ENCODE data around the gene SERPINB11.
"Not testable (repeated sequence)": the region's sequence is repeated elsewhere in the genome, so short reads cannot be mapped to it uniquely, and the experiment has no call there.

Gene SERPINB11, protein sequence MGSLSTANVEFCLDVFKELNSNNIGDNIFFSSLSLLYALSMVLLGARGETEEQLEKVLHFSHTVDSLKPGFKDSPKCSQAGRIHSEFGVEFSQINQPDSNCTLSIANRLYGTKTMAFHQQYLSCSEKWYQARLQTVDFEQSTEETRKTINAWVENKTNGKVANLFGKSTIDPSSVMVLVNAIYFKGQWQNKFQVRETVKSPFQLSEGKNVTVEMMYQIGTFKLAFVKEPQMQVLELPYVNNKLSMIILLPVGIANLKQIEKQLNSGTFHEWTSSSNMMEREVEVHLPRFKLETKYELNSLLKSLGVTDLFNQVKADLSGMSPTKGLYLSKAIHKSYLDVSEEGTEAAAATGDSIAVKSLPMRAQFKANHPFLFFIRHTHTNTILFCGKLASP

DNA sequence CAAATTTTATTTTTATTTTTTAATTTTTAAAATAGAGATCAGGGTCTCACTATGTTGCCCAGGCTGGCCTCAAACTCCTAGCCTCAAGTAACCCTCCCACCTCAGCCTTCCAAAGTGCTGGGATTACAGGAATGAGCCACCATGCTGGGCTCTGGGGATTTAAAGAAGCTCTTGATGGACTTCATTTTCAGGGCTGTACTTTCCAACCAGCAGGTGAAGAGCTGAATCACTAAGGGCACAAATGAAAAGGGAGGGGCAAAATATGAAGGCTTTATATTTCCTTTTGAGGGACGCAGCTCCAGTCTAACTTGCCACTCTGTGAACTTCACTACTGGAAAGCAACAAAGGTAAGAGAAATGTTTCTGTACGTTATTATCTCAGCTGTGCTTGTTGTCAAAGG lies at the start of gene SERPINB11:
Gene SERPINB11, plus strand, starts transcription at position 301 of the 400 bp plus-strand sequence. CDS start 7,234 bp downstream, outside the sequence.
- no peak for DNase-seq (ENCODE audit: low read depth)
- no peak within 1 kb of the TSS for H3K4me3 ChIP-seq (ENCODE audit: low read depth, low read length)
- no peak for TF ChIP-seq CTCF (conservative IDR thresholded peaks at IDR 0.05; ENCODE audit: low read depth, low read length)

DNA sequence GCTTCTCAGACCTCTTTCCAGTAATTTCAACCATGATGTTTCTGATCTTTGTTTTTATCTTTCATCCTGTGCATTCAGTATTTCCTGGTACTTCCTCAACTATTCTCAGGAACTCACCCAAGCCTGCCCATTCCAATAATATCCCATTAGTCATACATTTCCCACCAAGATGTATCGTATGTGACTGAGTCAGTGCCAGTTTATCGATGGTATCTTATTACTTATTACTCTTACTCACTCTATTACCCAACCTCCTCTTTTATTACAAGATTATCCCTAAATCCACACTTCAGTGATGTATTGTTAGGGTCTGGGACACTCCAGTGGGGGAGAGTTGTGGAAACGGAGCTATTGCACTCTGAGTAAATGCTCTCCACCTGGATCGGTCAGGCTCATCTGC lies 43.8 kb upstream of the SERPINB11 start:
- DNase-seq (ENCODE audit: low read depth); H3K4me3 ChIP-seq (ENCODE audit: low read depth, low read length): not testable (repeated sequence)

DNA sequence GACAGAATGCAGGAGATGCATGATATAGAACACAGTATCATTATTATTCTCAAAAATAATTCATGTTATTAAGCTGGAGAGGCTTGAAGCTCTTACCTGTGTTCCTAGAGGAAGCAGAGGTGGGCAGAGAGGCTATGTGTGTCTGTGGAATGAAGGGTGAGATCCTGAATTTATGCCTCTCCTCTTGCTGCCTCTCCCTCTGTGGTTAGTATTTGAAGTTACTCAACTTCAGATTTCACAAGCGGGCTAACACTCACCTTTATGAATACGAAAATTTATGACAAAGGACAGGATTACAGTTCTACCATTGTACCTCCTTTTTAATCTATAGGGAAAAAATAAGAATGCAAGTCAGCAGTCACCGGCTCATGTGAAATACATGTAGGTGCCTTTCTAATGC lies 41.0 kb upstream of the SERPINB11 start, which contains the start of gene SERPINB3:
Gene SERPINB3, minus strand, starts transcription at position 144 of the 400 bp plus-strand sequence. CDS start 677 bp downstream, outside the sequence.
- DNase-seq (ENCODE audit: low read depth) = not testable (repeated sequence)

DNA sequence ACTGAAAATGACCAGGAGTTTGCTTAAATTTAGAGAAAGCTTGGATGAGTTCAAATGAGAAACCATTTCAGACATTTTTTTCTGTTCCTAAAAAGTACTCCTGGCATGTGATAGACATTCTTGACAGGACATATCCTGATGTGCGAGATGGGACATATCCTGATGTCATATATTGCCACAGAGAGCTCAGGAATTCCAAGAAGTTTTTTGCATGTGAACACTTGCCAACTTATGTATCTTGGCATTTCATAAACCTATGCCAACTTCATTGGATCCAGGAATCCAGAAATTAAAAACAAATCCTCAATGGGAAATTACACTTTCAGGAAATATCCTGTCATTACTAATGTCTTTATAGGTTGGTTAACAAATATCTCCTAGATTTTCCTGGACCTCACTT lies 38.2 kb upstream of the SERPINB11 start:
- DNase-seq (ENCODE audit: low read depth) = no peak
- H3K4me3 ChIP-seq (ENCODE audit: low read depth, low read length) = no peak overlapping the region
- TF ChIP-seq CTCF (conservative IDR thresholded peaks at IDR 0.05; ENCODE audit: low read depth, low read length) = no peak

More for the DNA sequence above, 41.0 kb upstream of the SERPINB11 start, which contains the start of gene SERPINB3:
- H3K4me3 ChIP-seq (ENCODE audit: low read depth, low read length) = not testable (repeated sequence)

DNA sequence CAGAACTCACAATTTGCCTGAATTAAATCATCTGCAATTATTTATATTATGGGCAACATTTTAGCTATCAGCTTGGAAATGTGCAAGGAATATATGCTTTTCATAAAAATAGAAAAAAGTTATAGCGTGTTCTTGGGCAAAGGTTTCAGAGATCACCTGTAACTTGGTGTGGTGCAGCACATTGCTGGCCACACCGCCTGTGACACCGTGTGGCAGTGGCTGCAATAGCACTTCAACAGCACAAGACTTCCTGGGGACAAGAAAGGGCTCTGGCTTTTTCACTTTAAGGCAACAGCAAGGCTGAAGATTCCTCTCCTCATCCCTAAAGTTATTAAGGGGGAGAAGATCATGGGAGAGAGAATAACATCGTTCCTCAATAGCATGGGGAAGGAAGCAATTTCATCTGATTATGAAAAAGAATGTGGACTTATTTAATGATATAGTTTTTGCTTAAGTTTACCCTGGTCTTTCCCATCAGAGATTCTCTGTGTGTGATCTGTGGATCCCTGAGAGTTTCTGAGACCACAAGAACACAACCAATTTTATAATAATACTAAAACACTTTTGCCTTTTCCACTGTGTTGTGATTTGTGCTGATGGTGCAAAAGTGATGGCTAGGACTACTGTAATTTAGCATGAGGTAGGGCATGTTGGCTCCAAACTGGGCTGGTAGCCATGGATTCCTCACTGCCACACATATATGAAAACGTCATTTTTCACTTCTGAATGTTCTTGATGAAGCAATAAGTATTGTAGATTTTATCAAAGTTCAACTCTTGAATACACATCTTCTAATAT lies 26.0 kb upstream of the SERPINB11 start:
- DNase-seq (ENCODE audit: low read depth) = no peak
- no peak for TF ChIP-seq CTCF (conservative IDR thresholded peaks at IDR 0.05; ENCODE audit: low read depth, low read length)
- no peak overlapping the region for H3K4me3 ChIP-seq (ENCODE audit: low read depth, low read length)

DNA sequence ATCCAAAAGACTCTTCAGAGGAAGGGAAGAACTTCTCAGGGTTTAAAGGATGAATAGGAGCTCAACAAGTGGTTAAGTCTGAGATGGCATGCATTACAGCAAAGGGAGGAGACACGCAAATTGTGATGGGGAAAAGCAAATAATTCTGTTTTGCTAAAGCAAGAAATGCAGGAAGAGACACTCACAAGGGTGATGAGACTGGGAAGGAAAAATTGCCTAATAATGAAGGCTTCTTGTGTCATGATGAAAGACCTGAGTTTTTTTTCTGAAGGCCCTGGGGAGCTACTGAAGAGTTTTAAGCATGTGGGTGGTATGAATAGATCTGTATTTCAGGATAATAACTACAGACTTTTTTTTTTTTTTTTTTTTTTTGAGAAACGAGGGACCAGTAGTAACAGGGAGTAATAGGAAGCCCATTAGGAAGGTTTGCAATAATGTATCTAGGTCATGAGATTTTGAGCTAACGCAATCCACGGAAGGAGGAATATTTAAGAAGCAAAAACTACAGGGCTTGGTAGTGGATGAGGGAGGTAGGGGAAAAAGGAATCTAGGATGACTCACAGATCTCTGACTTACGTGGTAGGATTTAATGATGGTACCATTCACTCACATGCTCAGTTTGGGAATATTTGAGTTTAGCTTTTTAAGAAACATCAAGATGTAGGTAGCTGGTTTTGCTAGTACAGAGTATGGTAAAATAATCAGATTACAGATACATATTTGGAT lies 25.1 kb upstream of the SERPINB11 start:
- H3K4me3 ChIP-seq (ENCODE audit: low read depth, low read length) = no peak overlapping the region
- TF ChIP-seq CTCF (conservative IDR thresholded peaks at IDR 0.05; ENCODE audit: low read depth, low read length) = no peak
- DNase-seq (ENCODE audit: low read depth) = peak; percentile 49

DNA sequence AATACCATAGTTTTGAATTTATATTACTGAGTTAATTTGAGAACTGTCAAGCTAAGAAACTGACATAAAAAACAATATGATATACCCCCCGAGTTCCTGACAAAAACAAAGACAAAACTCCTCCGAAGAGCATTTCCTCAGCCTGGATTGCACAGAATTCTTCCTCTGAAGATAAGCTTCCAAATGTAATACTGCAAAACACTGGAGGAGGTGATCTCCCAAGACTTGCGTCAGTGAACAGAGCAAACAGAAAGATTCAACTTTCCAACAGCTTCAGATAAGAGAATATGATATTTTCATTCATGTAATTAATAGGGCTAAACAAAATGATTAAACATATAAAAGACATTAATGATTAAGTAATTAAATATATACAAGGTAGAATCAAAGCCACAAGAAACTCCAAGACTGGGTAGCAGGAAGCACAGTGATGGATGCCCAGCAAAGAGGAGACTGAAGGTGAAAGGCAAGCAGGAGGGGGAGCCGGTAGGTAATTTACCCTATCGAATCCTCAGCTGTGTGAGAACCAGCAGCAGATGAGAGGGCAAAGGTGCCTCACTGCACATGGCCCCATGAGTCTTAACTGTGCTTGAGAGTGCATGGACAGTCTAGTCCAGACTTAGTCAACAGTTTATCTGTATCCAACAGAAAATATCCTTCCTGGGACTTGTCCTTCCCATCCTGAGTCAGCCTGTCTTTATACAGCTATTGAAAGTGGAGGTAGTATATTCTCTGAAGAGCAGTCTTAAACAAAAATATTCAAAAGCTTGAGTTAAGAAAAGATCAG lies 22.7 kb upstream of the SERPINB11 start:
- DNase-seq (ENCODE audit: low read depth) = no peak
- no peak overlapping the region for H3K4me3 ChIP-seq (ENCODE audit: low read depth, low read length)
- no peak for TF ChIP-seq CTCF (conservative IDR thresholded peaks at IDR 0.05; ENCODE audit: low read depth, low read length)
